ENCODE results near the gene MIEF1. TPM values are rescaled to one million over a fixed set of nuclear protein-coding genes. Genes with fewer than 3 reads are reported as not detected.
A peak's percentile ranks its signal among the peaks of the same experiment; 100 is the strongest.

The MIEF1 gene
- total and polyA plus RNA-seq, 7 experiments from 2014 or later: 17.5 to 42.3 (median 33.2) TPM

DNA sequence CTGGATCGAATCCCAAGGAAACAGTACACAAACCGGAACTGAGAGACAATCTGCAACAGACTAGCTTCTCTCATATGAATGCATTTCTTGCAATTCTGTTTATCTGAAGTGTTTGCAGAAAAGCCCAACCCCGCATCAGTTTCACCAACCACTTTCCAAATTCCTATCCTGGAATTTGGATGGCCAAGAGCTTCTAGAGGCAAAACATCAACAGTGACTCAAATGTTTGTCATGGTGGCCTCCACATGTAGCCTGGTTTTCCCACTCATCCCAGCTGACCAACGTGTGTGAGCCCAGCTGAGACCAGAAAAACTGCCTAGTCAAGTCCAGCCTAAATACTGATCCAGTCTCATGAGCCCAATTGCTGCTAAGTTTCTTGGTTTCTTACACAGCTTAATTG lies 8.3 kb upstream of the MIEF1 start:
- H3K27ac Mint-ChIP-seq: peak overlapping the region in 4 of 9 donors; percentile 9 to 73 (median 44)
- ChIA-PET CTCF (interaction anchor here (0.6 to 7.3 kb wide), 28 partner anchors 8 to 887 kb away, joined by 3 to 120 read pairs (median 4); partner anchors contain the start of genes ATF4, MIEF1, RPS19BP1 and TAB1), POLR2A (interaction anchor here (0.6 to 3.1 kb wide), 15 partner anchors 10 to 174 kb away, joined by 3 to 31 read pairs (median 5); partner anchors contain the start of genes ATF4 and RPL3)
- Histone ChIP-seq H3K27ac (ENCODE audit: low read depth, low read length) (no peak overlapping the region), H3K36me3 (ENCODE audit: control insufficient read depth in 2 of 3, insufficient read depth in 3 of 3, low read length in 3 of 3) (no peaks in the 10 kb centered on the region), H3K4me3 (ENCODE audit: low read length) (no peak overlapping the region), H3K4me1 (ENCODE audit: control insufficient read depth in 2 of 2, insufficient read depth in 2 of 2, low read length in 2 of 2) (no peaks in the 10 kb centered on the region), H3K27me3 (ENCODE audit: control insufficient read depth in 2 of 2, insufficient read depth in 2 of 2, low read length in 2 of 2) (no peaks in the 10 kb centered on the region), H3K9me3 (ENCODE audit: control insufficient read depth in 2 of 3, low read length in 3 of 3) (no peaks in the 10 kb centered on the region)
- intact Hi-C loops (cut with micrococcal nuclease): loop anchor here (1.0 to 5.0 kb wide), 4 partner anchors 21 to 531 kb away; no protein-coding TSS in a partner anchor
- peaks cover 0 to 4% (median 0%) of the 10 kb centered on the region in 5 donors for H3K27me3 Mint-ChIP-seq
- DNase-seq (no peak), ATAC-seq (no peak)
- no peak overlapping the region for H3K4me3 Mint-ChIP-seq
- no peaks in the 10 kb centered on the region for H3K9me3 Mint-ChIP-seq
- H3K4me1 Mint-ChIP-seq: peaks cover 16 to 30% (median 22%) of the 10 kb centered on the region in 7 donors
- no peaks in the 10 kb centered on the region for H3K36me3 Mint-ChIP-seq

DNA sequence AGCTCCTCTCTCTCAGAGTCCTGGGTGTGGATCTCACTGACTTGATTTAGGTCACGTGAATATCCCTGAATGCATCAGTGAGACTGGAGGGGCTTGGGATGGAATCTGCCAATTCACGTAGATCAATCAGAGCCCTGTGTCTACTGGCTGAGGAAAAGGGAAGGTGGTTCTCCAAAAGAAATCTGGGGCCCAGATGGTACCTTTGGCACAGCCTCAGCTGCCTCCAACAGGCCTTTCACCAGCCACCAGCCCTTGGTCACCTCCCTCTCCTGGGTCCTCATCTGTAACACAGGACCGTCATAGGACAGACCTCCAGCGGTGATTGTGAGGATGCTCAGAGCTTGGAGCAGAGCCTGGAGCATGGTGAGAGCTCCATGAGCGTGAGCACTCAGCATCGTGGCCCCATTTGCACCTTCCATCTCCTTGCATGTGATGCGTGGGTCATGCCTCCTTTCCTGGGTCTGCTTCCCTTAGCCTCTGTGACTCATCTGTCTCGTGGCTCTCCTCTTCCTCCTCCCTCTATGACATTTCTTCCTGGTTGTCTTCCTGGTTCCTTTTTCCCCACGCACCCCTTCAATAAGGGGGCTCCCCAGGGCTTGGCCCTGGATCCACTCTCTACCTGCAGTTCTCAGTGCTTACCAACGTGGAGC lies 7.5 kb upstream of the MIEF1 start:
- Mint-ChIP-seq H3K9me3 (no peaks in the 10 kb centered on the region), H3K4me1 (peaks cover 16 to 30% (median 22%) of the 10 kb centered on the region in 7 donors), H3K27me3 (peaks cover 0 to 7% (median 0%) of the 10 kb centered on the region in 5 donors), H3K4me3 (no peak overlapping the region), H3K36me3 (no peaks in the 10 kb centered on the region), H3K27ac (peak overlapping the region in 2 of 9 donors; percentile 41 to 59)
- Histone ChIP-seq H3K4me3 (ENCODE audit: low read length) (no peak overlapping the region), H3K9me3 (ENCODE audit: control insufficient read depth in 2 of 3, low read length in 3 of 3) (no peaks in the 10 kb centered on the region), H3K27me3 (ENCODE audit: control insufficient read depth in 2 of 2, insufficient read depth in 2 of 2, low read length in 2 of 2) (no peaks in the 10 kb centered on the region), H3K36me3 (ENCODE audit: control insufficient read depth in 2 of 3, insufficient read depth in 3 of 3, low read length in 3 of 3) (no peaks in the 10 kb centered on the region), H3K27ac (ENCODE audit: low read depth, low read length) (no peak overlapping the region), H3K4me1 (ENCODE audit: control insufficient read depth in 2 of 2, insufficient read depth in 2 of 2, low read length in 2 of 2) (no peaks in the 10 kb centered on the region)
- CTCF ChIA-PET: interaction anchor here (0.7 to 7.3 kb wide), 21 partner anchors 11 to 674 kb away, joined by 3 to 120 read pairs (median 5); partner anchors contain the start of genes ATF4, RPS19BP1 and TAB1
- peak; percentile 21 for ATAC-seq
- intact Hi-C loops (cut with micrococcal nuclease): loop anchor here (1.0 to 5.0 kb wide), 4 partner anchors 57 to 530 kb away; no protein-coding TSS in a partner anchor
- DNase-seq: no peak
- POLR2A ChIA-PET: interaction anchor here (0.9 to 3.1 kb wide), 10 partner anchors 9 to 175 kb away, joined by 3 to 31 read pairs (median 5); partner anchors contain the start of gene RPL3

DNA sequence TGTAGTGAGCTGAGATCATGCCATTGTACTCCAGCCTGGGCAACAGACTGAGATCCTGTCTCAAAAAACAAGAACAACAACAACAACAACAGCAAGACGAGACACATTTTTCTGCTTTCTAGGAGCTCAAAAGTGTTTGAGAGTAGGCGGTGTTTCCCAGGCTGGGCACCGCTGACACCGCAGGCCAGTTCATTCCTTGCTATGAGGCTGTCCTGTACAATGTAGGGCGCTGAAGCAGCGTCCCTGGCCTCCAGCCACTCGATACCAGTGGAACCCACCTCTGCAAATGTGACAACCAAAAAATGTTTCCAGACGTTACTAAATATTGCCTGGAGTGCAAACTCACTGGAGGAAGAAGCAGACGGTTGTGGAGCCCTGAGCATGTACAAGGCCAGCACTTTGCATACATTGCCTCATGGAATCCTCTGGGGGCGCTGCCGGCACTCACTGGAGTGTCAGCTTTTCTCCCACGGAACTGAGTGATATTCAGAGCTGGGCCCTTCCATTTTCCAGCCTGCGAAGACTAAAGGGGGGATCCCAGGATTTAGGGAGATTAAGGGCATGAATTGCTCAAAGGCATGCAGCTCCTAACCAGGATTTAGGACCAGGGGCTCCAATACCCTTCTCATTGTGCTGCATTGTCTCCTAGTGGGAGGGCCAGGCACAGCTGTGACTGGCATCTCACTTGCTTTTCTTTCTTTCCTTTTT lies 5.8 kb upstream of the MIEF1 start:
- ATAC-seq: peak; percentile 79
- intact Hi-C loops (cut with micrococcal nuclease): loop anchor here (1.0 to 5.0 kb wide), 2 partner anchors 33 to 526 kb away; no protein-coding TSS in a partner anchor
- no peak overlapping the region for H3K4me3 Mint-ChIP-seq

DNA sequence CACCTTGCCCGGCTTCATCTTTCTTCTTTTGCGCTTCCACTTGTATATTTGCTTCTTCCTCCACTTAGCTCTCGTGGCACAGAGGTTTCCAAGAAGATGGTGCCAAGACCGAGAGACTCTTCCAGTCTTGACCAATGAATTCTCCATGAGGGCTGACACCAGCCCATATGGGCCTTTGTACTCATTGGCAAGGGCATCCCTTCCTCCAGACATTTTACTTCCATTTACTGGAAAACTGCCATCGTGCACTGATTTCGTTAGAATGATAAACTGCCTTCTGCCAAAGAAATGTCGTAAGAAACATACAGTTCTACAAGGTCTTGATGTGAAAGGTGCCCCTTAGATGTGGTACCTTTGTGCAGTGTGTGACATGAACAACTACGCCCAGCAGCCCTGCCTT lies 4.7 kb upstream of the MIEF1 start:
- no peak overlapping the region for H3K4me3 ChIP-seq (ENCODE audit: low read length)
- no peaks in the 10 kb centered on the region for H3K4me1 ChIP-seq (ENCODE audit: control insufficient read depth in 2 of 2, insufficient read depth in 2 of 2, low read length in 2 of 2)
- CTCF ChIA-PET: interaction anchor here (0.7 to 7.3 kb wide), 5 partner anchors 19 to 144 kb away, joined by 3 to 120 read pairs (median 4); partner anchors contain the start of genes RPS19BP1 and TAB1
- Mint-ChIP-seq H3K27ac (peak overlapping the region in 6 of 9 donors; percentile 11 to 84 (median 42)), H3K27me3 (peaks cover 0 to 7% (median 0%) of the 10 kb centered on the region in 5 donors), H3K36me3 (peaks cover 0 to 2% (median 0%) of the 10 kb centered on the region in 5 donors), H3K9me3 (no peaks in the 10 kb centered on the region), H3K4me3 (no peak overlapping the region), H3K4me1 (peaks cover 9 to 31% (median 25%) of the 10 kb centered on the region in 7 donors)
- no peaks in the 10 kb centered on the region for H3K27me3 ChIP-seq (ENCODE audit: control insufficient read depth in 2 of 2, insufficient read depth in 2 of 2, low read length in 2 of 2)
- ATAC-seq (no peak), DNase-seq (no peak)
- POLR2A ChIA-PET: interaction anchor here (1.0 to 1.9 kb wide), 2 partner anchors 22 to 23 kb away, joined by 3 to 4 read pairs; partner anchors contain the start of gene ATF4
- intact Hi-C loops (cut with micrococcal nuclease): loop anchor here in 1 of 2 donors (5.0 kb wide), 1 partner anchor 525 kb away; no protein-coding TSS in a partner anchor
- no peaks in the 10 kb centered on the region for H3K9me3 ChIP-seq (ENCODE audit: control insufficient read depth in 2 of 3, low read length in 3 of 3)
- no peak overlapping the region for H3K27ac ChIP-seq (ENCODE audit: low read depth, low read length)
- peaks cover 0 to 3% (median 0%) of the 10 kb centered on the region in 3 experiments for H3K36me3 ChIP-seq (ENCODE audit: control insufficient read depth in 2 of 3, insufficient read depth in 3 of 3, low read length in 3 of 3)

More for the DNA sequence above, 5.8 kb upstream of the MIEF1 start:
- no peaks in the 10 kb centered on the region for H3K36me3 Mint-ChIP-seq
- Histone ChIP-seq H3K4me3 (ENCODE audit: low read length) (no peak overlapping the region), H3K27me3 (ENCODE audit: control insufficient read depth in 2 of 2, insufficient read depth in 2 of 2, low read length in 2 of 2) (no peaks in the 10 kb centered on the region), H3K9me3 (ENCODE audit: control insufficient read depth in 2 of 3, low read length in 3 of 3) (no peaks in the 10 kb centered on the region), H3K27ac (ENCODE audit: low read depth, low read length) (no peak overlapping the region), H3K4me1 (ENCODE audit: control insufficient read depth in 2 of 2, insufficient read depth in 2 of 2, low read length in 2 of 2) (no peaks in the 10 kb centered on the region), H3K36me3 (ENCODE audit: control insufficient read depth in 2 of 3, insufficient read depth in 3 of 3, low read length in 3 of 3) (no peaks in the 10 kb centered on the region)
- ChIA-PET CTCF (interaction anchor here (0.6 to 7.3 kb wide), 22 partner anchors 9 to 864 kb away, joined by 3 to 120 read pairs (median 4); partner anchors contain the start of genes ATF4, RPS19BP1 and TAB1), POLR2A (interaction anchor here (0.7 to 1.6 kb wide), 6 partner anchors 18 to 548 kb away, joined by 3 to 7 read pairs (median 4); partner anchors contain the start of genes ATF4 and RPS19BP1)
- H3K4me1 Mint-ChIP-seq: peaks cover 9 to 22% (median 15%) of the 10 kb centered on the region in 7 donors
- H3K27me3 Mint-ChIP-seq: peaks cover 0 to 7% (median 0%) of the 10 kb centered on the region in 5 donors
- H3K9me3 Mint-ChIP-seq: no peaks in the 10 kb centered on the region
- peak overlapping the region in 4 of 9 donors; percentile 17 to 91 (median 28) for H3K27ac Mint-ChIP-seq
- DNase-seq: peak in 8 of 9 donors; percentile 31 to 62 (median 51)

DNA sequence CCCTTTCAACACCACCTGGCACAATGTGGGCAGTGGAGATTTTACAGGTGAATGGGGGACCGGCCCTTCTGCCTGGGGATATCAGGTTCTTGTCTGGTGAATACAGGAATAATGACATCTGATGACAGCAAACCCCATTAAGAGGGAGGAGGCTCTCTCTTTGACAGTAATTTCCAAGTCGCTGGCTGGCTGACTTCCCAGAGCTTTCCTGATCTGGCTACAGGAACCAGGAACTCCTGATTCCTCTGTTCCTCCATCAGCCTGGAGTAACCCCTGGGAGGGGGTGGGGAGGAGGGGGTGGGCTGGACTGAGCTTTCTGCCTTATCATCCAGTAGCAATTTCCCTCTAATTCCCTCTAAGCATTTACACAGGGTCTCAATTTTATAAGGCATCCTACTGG lies 3.7 kb upstream of the MIEF1 start:
- H3K27ac Mint-ChIP-seq: peak overlapping the region in 2 of 9 donors; percentile 11 to 59
- CTCF ChIA-PET: interaction anchor here (0.6 to 7.3 kb wide), 3 partner anchors 20 to 155 kb away, joined by 3 to 120 read pairs (median 3); partner anchors contain the start of gene RPS19BP1
- H3K36me3 ChIP-seq (ENCODE audit: control insufficient read depth in 2 of 3, insufficient read depth in 3 of 3, low read length in 3 of 3): peaks cover 0 to 4% (median 0%) of the 10 kb centered on the region in 3 experiments
- H3K27ac ChIP-seq (ENCODE audit: low read depth, low read length): no peak overlapping the region
- POLR2A ChIA-PET: interaction anchor here (0.6 to 1.9 kb wide), 4 partner anchors 19 to 1097 kb away, joined by 3 to 6 read pairs (median 4); partner anchors contain the start of gene ATF4
- peaks cover 11 to 35% (median 28%) of the 10 kb centered on the region in 7 donors for H3K4me1 Mint-ChIP-seq
- H3K36me3 Mint-ChIP-seq: peaks cover 0 to 2% (median 0%) of the 10 kb centered on the region in 5 donors
- no peaks in the 10 kb centered on the region for H3K27me3 ChIP-seq (ENCODE audit: control insufficient read depth in 2 of 2, insufficient read depth in 2 of 2, low read length in 2 of 2)
- no peak overlapping the region for H3K4me3 ChIP-seq (ENCODE audit: low read length)
- no peaks in the 10 kb centered on the region for H3K9me3 ChIP-seq (ENCODE audit: control insufficient read depth in 2 of 3, low read length in 3 of 3)
- intact Hi-C loops (cut with micrococcal nuclease): loop anchor here in 1 of 2 donors (5.0 kb wide), 1 partner anchor 524 kb away; no protein-coding TSS in a partner anchor
- DNase-seq (no peak), ATAC-seq (no peak)
- H3K4me3 Mint-ChIP-seq: no peak overlapping the region
- H3K27me3 Mint-ChIP-seq: peaks cover 0 to 7% (median 0%) of the 10 kb centered on the region in 5 donors
- peaks cover 6 to 7% of the 10 kb centered on the region in 2 donors for H3K4me1 ChIP-seq (ENCODE audit: control insufficient read depth in 2 of 2, insufficient read depth in 2 of 2, low read length in 2 of 2)
- H3K9me3 Mint-ChIP-seq: no peaks in the 10 kb centered on the region
